ENCODE measurements around the gene KBTBD12. TPM values are rescaled to one million over a fixed set of nuclear protein-coding genes. Genes with fewer than 3 reads are reported as not detected.
A peak's percentile ranks its signal among the peaks of the same experiment; 100 is the strongest.

The KBTBD12 gene
- polyA plus RNA-seq, 2 of the 4 experiments (the other 2 are of a cell fraction), result not detected

DNA sequence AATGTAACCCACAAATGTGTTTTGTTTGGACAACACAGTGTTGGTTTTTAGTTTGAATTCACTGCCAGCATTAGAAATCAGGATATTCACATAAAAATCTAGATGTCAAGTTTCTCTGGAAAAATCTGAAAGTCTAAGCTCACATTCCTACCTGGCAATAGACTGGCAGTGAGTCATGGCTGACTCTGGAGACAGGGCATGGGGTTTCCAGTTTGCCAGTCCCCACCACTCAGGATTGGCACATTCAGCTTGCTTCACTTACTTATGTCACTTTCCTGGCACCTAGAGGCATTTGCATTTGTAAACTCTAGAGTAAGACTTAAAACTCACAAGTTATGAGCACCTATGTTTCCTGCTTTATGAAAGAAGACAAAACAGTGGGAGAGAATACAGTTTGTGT lies 118.1 kb downstream of the KBTBD12 start:
- Histone ChIP-seq H3K9me3 (no peaks in the 10 kb centered on the region), H3K4me3 (no peak overlapping the region), H3K27ac (no peak overlapping the region), H3K4me2 (no peak overlapping the region), H3K4me1 (peaks cover 12% of the 10 kb centered on the region; the same call in 2 of the 3 replicates)
- POLR2A ChIA-PET, result no interaction called here
- ATAC-seq (no peak), DNase-seq (ENCODE audit: low read depth in 1 of 2, low spot score in 1 of 2) (no peak), FAIRE-seq (no peak)
- TF ChIP-seq SREBF2 (IDR thresholded peaks at IDR 0.05) (no peak), CBX8 (IDR thresholded peaks at IDR 0.05) (no peak), ZFP36 (IDR thresholded peaks at IDR 0.05; ENCODE audit: borderline replicate concordance, partially characterized antibody) (no peak), ZC3H11A (IDR thresholded peaks at IDR 0.05) (no peak), RFX5 (IDR thresholded peaks at IDR 0.05) (no peak), NR3C1 (IDR thresholded peaks at IDR 0.05) (no peak), KDM1A (IDR thresholded peaks at IDR 0.05; ENCODE audit: low read depth) (no peak), ZSCAN20 (CRISPR knock-in tag; IDR thresholded peaks at IDR 0.05) (no peak), BHLHE40 (IDR thresholded peaks at IDR 0.05; ENCODE audit: low read depth, low read length) (no peak), PHF8 (IDR thresholded peaks at IDR 0.05; ENCODE audit: borderline replicate concordance, low read depth) (no peak), TFCP2L1 (CRISPR knock-in tag; IDR thresholded peaks at IDR 0.05) (no peak), MYC (IDR thresholded peaks at IDR 0.05; ENCODE audit: borderline replicate concordance, low read length) (no peak), MAFK (IDR thresholded peaks at IDR 0.05; ENCODE audit: partially characterized antibody) (no peak)
- TF ChIP-seq, protein P1, sequence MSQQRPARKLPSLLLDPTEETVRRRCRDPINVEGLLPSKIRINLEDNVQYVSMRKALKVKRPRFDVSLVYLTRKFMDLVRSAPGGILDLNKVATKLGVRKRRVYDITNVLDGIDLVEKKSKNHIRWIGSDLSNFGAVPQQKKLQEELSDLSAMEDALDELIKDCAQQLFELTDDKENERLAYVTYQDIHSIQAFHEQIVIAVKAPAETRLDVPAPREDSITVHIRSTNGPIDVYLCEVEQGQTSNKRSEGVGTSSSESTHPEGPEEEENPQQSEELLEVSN (IDR thresholded peaks at IDR 0.05; ENCODE audit: borderline replicate concordance, low read depth), result no peak
- TF ChIP-seq, protein P2, sequence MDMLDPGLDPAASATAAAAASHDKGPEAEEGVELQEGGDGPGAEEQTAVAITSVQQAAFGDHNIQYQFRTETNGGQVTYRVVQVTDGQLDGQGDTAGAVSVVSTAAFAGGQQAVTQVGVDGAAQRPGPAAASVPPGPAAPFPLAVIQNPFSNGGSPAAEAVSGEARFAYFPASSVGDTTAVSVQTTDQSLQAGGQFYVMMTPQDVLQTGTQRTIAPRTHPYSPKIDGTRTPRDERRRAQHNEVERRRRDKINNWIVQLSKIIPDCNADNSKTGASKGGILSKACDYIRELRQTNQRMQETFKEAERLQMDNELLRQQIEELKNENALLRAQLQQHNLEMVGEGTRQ (IDR thresholded peaks at IDR 0.05), result no peak
- CTCF ChIA-PET, result interaction anchor here (1.2 kb wide), 1 partner anchor 73 kb away, joined by 3 read pairs; no protein-coding TSS in a partner anchor

DNA sequence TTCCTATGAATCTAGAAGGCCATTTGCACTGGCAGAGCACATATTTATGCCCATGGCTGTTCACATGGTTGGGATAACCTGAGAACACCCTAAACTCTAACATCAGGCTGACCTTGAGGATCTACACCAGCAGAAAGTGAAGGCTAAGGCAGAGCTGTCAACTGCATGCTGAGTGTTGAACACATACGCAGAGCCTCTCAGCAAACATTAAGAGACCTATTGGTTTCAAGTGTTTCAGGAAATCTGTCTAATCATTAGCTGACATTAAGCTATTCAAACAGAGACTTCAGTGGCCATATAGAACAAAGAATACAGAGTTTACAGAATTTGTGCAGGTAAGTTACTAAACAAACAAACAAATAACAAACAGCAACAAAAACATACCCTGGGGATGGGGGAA lies 121.1 kb downstream of the KBTBD12 start:
- ATAC-seq (no peak; a peak in 1 of 6 replicates), FAIRE-seq (no peak), DNase-seq (ENCODE audit: low read depth in 1 of 2, low spot score in 1 of 2) (no peak)
- Histone ChIP-seq H3K4me1 (peaks cover 12% of the 10 kb centered on the region; the same call in 2 of the 3 replicates), H3K9me3 (no peaks in the 10 kb centered on the region), H3K4me2 (peak overlapping the region; percentile 49), H3K27ac (no peak overlapping the region), H3K4me3 (no peak overlapping the region)
- 29% methylated on average over 1 of the region's 1 CpG for WGBS (ENCODE audit: missing lambda C conversion rate)
- POLR2A ChIA-PET, result no interaction called here
- TF ChIP-seq, protein P2 (IDR thresholded peaks at IDR 0.05), result no peak
- CTCF ChIA-PET, result no interaction called here

Small RNAs within 50 kb of the gene (small RNA-seq; reads per million reads assigned to genes)
- gene RNA5SP139, result 0 reads per million in 6 experiments

Other genes with a start within 250 kb of the KBTBD12 start
- 9.7 and 10.7 TPM in 2 replicates for gene ABTB1, start 242.3 kb upstream of the KBTBD12 start, polyA plus RNA-seq (2011; rRNA removed)
- 8.1 to 13.2 TPM (median 11.7 TPM) in 3 replicates for gene ABTB1, start 242.3 kb upstream of the KBTBD12 start, polyA plus RNA-seq (2017; fragmentation: RNase III; extraction: RNeasy Plus Mini Kit Qiagen cat#74134 plus additional on column Dnase treatment)
- gene MGLL, start 92.7 kb upstream of the KBTBD12 start, polyA plus RNA-seq (2011; rRNA removed), result 38.5 and 40.2 TPM in 2 replicates
- 32.6 to 41.5 TPM (median 34.5 TPM) in 3 replicates for gene MGLL, start 92.7 kb upstream of the KBTBD12 start, polyA plus RNA-seq (2017; fragmentation: RNase III; extraction: RNeasy Plus Mini Kit Qiagen cat#74134 plus additional on column Dnase treatment)
- 172 and 180 TPM in 2 replicates for gene SEC61A1, start 137.2 kb downstream of the KBTBD12 start, polyA plus RNA-seq (2011; rRNA removed)
- gene SEC61A1, start 137.2 kb downstream of the KBTBD12 start, polyA plus RNA-seq (2017; fragmentation: RNase III; extraction: RNeasy Plus Mini Kit Qiagen cat#74134 plus additional on column Dnase treatment), result 93.5 to 96.4 TPM (median 96.2 TPM) in 3 replicates
- gene RUVBL1, start 208.6 kb downstream of the KBTBD12 start, polyA plus RNA-seq (2011; rRNA removed), result 117 and 144 TPM in 2 replicates
- 105 to 117 TPM (median 105 TPM) in 3 replicates for gene RUVBL1, start 208.6 kb downstream of the KBTBD12 start, polyA plus RNA-seq (2017; fragmentation: RNase III; extraction: RNeasy Plus Mini Kit Qiagen cat#74134 plus additional on column Dnase treatment)
- 6.9 and 7.5 TPM in 2 replicates for gene EEFSEC, start 238.2 kb downstream of the KBTBD12 start, polyA plus RNA-seq (2011; rRNA removed)
- 6.4 to 7.3 TPM (median 6.8 TPM) in 3 replicates for gene EEFSEC, start 238.2 kb downstream of the KBTBD12 start, polyA plus RNA-seq (2017; fragmentation: RNase III; extraction: RNeasy Plus Mini Kit Qiagen cat#74134 plus additional on column Dnase treatment)

Measured in A549 (cell line).